ENCODE results near the gene CCDC88A. TPM values are rescaled to one million over a fixed set of nuclear protein-coding genes. Genes with fewer than 3 reads are reported as not detected.

The CCDC88A gene
- total RNA-seq, 2 experiments from 2014 or later: 14.8 to 15.8 TPM

GRCh38 chr2:55430211-55430975 is 10.7 kb upstream of the CCDC88A start:
- H3K36me3 Mint-ChIP-seq (ENCODE audit: low read depth): no peaks in the 10 kb centered on the region
- no peaks in the 10 kb centered on the region for H3K9me3 Mint-ChIP-seq
- intact Hi-C loops (cut with micrococcal nuclease): no loop called here
- no peak for DNase-seq
- no peak overlapping the region for H3K4me3 Mint-ChIP-seq
- no peak for ATAC-seq
- no peak overlapping the region for H3K27ac Mint-ChIP-seq
- no peak for TF ChIP-seq CTCF (IDR thresholded peaks at IDR 0.05)
- ChIA-PET CTCF (interaction anchor here (2.5 kb wide), 1 partner anchor 10 kb away, joined by 9 read pairs; no protein-coding TSS in a partner anchor), POLR2A (no interaction called here)
- H3K27me3 Mint-ChIP-seq: no peaks in the 10 kb centered on the region
- peaks cover 9% of the 10 kb centered on the region for H3K4me1 Mint-ChIP-seq (ENCODE audit: low read depth)

GRCh38 chr2:55428258-55428657 is 8.6 kb upstream of the CCDC88A start:
- no peaks in the 10 kb centered on the region for H3K9me3 Mint-ChIP-seq
- POLR2A ChIA-PET: no interaction called here
- H3K4me1 Mint-ChIP-seq (ENCODE audit: low read depth): peaks cover 9% of the 10 kb centered on the region
- TF ChIP-seq CTCF (IDR thresholded peaks at IDR 0.05): no peak
- no peak overlapping the region for H3K4me3 Mint-ChIP-seq
- intact Hi-C loops (cut with micrococcal nuclease): loop anchor here (10.0 kb wide), 1 partner anchor 143 kb away; no protein-coding TSS in a partner anchor
- ATAC-seq: no peak
- H3K27me3 Mint-ChIP-seq: no peaks in the 10 kb centered on the region
- CTCF ChIA-PET: no interaction called here
- no peak overlapping the region for H3K27ac Mint-ChIP-seq
- H3K36me3 Mint-ChIP-seq (ENCODE audit: low read depth): no peaks in the 10 kb centered on the region
- DNase-seq: no peak

GRCh38 chr2:55425431-55425831 is 5.8 kb upstream of the CCDC88A start:
- intact Hi-C loops (cut with micrococcal nuclease): loop anchor here (10.0 kb wide), 1 partner anchor 141 kb away; no protein-coding TSS in a partner anchor
- H3K36me3 Mint-ChIP-seq (ENCODE audit: low read depth): no peaks in the 10 kb centered on the region
- DNase-seq: no peak
- no peak for TF ChIP-seq CTCF (IDR thresholded peaks at IDR 0.05)
- no peak overlapping the region for H3K27ac Mint-ChIP-seq
- ChIA-PET POLR2A (no interaction called here), CTCF (no interaction called here)
- H3K4me3 Mint-ChIP-seq: no peak overlapping the region
- peaks cover 7% of the 10 kb centered on the region for H3K4me1 Mint-ChIP-seq (ENCODE audit: low read depth)
- no peaks in the 10 kb centered on the region for H3K27me3 Mint-ChIP-seq
- no peak for ATAC-seq
- no peaks in the 10 kb centered on the region for H3K9me3 Mint-ChIP-seq

- H3K4me3 Mint-ChIP-seq: no peak overlapping the region
- H3K9me3 Mint-ChIP-seq: no peaks in the 10 kb centered on the region
- POLR2A ChIA-PET: no interaction called here
- intact Hi-C loops (cut with micrococcal nuclease): loop anchor here (10.0 kb wide), 1 partner anchor 138 kb away; no protein-coding TSS in a partner anchor
- CTCF ChIA-PET: no interaction called here
- H3K27me3 Mint-ChIP-seq: no peaks in the 10 kb centered on the region
- no peak for TF ChIP-seq CTCF (IDR thresholded peaks at IDR 0.05)
- H3K36me3 Mint-ChIP-seq (ENCODE audit: low read depth): no peaks in the 10 kb centered on the region
- H3K4me1 Mint-ChIP-seq (ENCODE audit: low read depth): peaks cover 17% of the 10 kb centered on the region
- no peak for DNase-seq
- no peak for ATAC-seq
- no peak overlapping the region for H3K27ac Mint-ChIP-seq
Measured at GRCh38 chr2:55422876-55423665, 3.4 kb upstream of the CCDC88A start.

GRCh38 chr2:55421326-55421725 is 1.7 kb upstream of the CCDC88A start:
- intact Hi-C loops (cut with micrococcal nuclease): loop anchor here (10.0 kb wide), 1 partner anchor 137 kb away; no protein-coding TSS in a partner anchor
- ChIA-PET CTCF (interaction anchor here (1.4 kb wide), 1 partner anchor 10 kb away, joined by 9 read pairs; no protein-coding TSS in a partner anchor), POLR2A (no interaction called here)
- Mint-ChIP-seq H3K4me1 (ENCODE audit: low read depth) (peaks cover 24% of the 10 kb centered on the region), H3K4me3 (peak overlapping the region; percentile 50), H3K9me3 (no peaks in the 10 kb centered on the region), H3K36me3 (ENCODE audit: low read depth) (no peaks in the 10 kb centered on the region), H3K27me3 (no peaks in the 10 kb centered on the region), H3K27ac (no peak overlapping the region)
- DNase-seq (no peak), ATAC-seq (no peak)
- TF ChIP-seq CTCF (IDR thresholded peaks at IDR 0.05): no peak
